Stimulated activated naive CD8-positive, alpha-beta T cell treated with anti-CD3 and anti-CD28 coated beads, Interleukin-15, Interleukin-2, amounts not matched to agents 100 U/mL and 50 U/mL, for 24 hours (primary cell): Measurements from ENCODE around the gene TFF1.

Experiments
- ATAC-seq: fragments of 150-1000 bp; cut with Tn5 transposase; one replicate; pipeline ENCODE4 v1.10.0; 2021
- DNase-seq: peaks from one replicate; pipeline ENCODE4 v3.0.0; 2021

TFF1 gene

DNA sequence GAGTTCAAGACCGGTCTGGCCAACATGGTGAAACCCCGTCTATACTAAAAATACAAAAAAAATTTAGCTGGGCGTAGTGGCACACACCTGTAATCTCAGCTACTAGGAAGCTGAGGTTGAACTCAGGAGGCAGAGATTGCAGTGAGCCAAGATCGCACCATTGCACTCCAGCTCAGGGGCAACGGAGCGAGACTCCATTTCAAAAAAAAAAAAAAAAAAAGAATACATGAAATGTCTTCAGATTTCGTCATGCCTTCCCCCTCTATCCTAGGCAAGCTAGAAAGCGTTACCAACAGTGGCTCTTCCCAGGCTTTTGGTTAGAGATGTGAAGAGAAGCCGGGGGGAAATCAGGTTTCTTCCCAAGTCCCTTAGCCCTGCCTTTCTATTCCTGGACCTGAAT is 3.6 kb downstream of the TFF1 start:
- ATAC-seq: no peak
- no peak for DNase-seq

DNA sequence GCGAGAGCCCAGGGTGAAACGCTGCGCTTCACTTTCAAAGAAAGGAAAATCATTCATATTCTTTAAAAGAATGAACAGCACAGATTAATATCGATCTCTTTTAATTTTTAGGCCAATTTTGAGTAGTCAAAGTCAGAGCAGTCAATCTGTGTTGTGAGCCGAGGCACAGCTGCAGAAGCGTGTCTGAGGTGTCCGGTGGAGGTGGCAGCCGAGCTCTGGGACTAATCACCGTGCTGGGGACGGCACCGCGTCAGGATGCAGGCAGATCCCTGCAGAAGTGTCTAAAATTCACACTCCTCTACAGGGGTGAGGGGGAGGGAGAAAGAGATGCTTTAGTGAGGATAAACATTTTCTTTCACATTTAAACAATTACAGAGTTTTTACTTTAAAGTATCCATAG is 4.1 kb downstream of the TFF1 start:
- ATAC-seq (no peak), DNase-seq (no peak)

DNA sequence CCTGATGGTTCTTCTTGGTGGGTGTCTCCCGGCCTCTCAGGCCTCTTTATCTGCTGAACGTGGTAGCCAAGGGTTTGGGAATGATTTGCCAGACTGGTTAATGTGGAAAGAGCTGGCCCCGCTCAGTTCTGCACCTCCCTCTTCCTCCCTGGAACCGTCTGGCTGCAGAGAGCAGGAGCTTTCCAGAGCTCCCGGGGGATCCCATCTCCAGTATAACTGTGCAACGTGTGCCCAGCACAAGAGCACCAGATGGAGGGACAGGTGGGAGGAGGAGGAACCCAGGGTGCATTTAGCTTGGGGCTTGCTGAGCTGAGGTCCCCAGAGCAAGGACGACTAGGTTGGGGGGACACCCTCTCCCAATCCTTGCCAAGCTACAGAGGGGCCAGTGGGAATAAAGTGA is 5.0 kb downstream of the TFF1 start:
- no peak for DNase-seq
- no peak for ATAC-seq

DNA sequence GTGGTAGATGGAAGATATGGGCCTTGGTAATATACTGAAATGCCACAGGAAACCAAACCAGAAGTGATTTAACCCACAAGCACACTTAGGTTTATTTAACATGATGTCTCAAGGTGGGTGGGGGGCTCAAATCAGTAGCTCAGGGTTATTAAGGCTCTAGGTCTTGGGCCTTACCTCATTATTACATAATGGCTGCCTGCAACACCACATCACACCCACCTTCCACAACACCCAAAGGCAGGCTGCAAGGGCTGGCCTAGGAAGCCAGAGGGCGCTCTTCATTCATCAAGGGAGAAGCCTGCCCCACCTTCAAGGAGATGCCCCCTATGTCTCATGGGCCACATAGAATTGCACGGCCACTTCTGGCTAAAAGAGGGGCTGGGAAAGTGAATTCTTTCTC is 6.0 kb downstream of the TFF1 start:
- DNase-seq (peak; percentile 59), ATAC-seq (peak; percentile 68)

DNA sequence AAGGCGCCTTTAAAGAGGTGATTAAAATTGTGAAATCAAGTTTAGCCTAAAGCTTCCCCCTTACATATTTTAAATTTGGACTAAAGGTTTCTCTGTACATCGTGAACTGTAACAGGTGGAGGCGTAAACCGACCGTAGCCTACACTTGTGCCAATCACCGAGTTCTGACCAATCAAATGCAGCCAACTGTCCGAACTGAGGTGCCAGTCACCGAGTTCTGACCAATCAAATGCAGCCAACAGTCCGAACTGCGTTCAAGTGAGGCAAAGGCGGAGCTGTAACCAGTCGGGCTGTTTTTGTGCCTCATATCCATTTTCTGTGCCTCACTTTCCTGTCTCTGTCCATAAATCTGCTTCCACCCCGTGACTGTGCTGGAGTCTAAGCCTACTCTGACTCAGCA is 7.4 kb downstream of the TFF1 start:
- no peak for ATAC-seq
- DNase-seq: no peak

DNA sequence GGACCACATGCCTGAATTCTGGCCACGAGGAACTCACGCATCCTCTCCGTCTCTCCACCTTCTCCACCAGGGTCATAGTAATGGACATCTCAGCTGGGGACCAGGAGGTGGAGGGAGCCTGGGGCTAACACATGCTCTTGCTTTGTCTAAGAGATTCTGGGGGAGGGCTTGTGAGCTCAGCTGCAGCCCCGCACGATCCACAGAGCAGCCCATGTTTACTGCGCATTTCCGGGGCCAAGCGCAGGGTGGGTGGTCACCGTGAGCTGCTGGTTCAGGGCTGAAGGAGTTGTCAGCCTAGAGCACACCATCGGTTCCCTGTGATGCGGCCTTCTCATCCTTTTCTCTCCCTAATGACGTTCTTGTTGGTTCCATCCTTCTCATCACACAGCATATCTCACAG is 8.1 kb downstream of the TFF1 start:
- DNase-seq (no peak), ATAC-seq (no peak)

DNA sequence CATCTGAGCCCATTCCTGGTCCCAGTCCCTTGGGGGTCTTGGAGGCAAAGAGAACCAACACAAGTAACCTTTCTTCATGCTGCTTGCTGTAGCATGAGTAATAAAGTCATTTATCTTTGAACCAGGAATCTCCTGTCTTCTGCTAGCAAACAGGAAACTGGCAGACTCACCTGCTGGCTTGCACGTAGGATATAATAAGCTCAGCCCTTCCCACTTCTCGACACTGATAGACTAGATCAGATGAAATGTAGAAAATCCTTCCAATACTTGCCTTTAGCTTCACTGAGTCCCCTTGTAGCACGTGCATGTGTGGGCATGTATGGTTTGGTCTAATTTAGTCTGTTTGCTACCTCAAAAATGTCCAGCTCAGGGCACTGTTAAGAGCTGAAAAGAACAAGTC is 9.0 kb downstream of the TFF1 start:
- no peak for ATAC-seq

DNA sequence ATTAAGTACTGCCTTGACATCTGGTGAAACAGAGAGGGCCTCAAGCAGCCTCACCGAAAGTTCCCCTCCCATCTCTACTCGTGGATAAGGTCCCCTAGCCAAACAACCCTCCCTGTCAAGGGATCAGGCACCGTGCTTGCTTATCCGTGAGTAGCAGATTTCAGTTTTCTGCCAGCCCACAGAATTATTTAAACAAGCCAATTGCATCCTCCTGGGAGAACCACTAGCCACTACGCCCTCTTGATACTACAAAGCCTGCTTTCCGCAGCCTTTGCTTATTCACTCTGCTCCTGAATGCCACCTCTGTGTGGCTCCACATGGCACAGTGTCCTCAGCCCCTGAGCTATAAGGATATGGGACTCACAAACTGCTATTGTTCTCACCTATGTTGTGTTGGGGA is 9.7 kb downstream of the TFF1 start:
- DNase-seq (no peak), ATAC-seq (no peak)

More for the DNA sequence above, 9.0 kb downstream of the TFF1 start:
- no peak for DNase-seq

DNA sequence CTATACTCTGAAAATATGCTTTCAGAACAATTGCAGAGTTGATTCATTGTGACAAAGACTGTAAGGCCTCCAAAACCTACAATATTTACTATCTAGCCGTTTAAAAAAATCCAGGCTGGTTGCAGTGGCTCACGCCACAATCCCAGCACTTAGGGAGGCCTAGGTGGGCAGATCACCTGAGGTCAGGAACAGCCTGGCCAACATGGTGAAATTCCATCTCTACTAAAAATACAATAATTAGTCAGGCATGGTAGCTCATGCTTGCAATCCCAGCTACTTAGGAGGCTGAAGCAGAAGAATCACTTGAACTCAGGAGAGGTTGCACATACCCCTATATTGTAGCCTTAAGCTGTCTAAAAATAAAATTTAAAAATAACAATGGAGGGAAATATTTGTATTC is 10.3 kb downstream of the TFF1 start:
- no peak for DNase-seq
- no peak for ATAC-seq

DNA sequence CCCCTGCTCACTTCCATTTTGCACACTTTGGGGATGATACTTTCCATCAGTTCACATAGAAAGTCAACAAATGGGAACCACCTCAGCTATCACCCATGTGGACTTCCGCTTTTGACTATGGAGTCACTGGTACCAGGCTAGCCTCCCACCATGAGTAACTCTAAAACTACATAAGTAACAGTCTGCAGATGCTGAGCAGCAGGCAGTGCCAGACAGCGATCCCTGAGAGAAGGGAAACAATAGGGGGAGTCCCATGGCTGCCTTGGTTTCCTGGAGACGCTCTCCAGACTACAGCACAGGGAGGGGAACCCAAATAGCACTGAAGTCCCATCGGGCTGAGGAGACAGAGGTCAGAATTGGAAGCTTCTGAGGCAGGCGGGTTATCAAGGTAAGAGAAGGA is 12.7 kb downstream of the TFF1 start:
- no peak for ATAC-seq
- no peak for DNase-seq

DNA sequence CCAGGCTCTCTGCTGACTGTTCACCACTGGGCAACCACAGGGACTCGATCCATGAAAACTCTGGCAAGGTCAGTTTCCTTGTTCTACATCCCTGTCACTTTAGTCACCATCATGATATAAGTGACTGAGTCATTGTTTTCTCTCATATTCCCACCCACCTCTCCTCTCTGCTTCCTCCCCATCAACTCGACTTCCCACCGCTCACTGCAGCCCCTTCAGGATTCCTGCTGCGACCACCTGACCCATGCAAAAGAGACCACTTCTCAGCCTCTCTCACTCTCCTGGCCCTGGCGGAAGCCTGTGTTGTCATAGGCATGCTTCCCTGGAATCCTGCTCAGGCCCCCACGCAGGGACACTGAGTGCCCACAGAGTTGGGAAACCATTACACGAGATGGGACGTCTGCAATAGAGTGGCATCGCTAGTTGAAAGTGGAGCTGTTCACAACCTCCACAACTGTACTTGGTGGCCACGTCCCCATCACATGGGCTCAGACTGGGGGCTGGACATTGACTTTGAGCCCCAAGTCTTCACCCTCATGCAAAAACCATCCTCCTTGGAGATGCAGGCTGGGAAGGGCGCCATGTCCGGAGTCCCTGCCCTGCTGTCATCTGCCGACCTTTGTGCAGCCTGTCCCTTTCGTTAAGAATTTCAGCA is 13.8 kb downstream of the TFF1 start:
- no peak for ATAC-seq

DNA sequence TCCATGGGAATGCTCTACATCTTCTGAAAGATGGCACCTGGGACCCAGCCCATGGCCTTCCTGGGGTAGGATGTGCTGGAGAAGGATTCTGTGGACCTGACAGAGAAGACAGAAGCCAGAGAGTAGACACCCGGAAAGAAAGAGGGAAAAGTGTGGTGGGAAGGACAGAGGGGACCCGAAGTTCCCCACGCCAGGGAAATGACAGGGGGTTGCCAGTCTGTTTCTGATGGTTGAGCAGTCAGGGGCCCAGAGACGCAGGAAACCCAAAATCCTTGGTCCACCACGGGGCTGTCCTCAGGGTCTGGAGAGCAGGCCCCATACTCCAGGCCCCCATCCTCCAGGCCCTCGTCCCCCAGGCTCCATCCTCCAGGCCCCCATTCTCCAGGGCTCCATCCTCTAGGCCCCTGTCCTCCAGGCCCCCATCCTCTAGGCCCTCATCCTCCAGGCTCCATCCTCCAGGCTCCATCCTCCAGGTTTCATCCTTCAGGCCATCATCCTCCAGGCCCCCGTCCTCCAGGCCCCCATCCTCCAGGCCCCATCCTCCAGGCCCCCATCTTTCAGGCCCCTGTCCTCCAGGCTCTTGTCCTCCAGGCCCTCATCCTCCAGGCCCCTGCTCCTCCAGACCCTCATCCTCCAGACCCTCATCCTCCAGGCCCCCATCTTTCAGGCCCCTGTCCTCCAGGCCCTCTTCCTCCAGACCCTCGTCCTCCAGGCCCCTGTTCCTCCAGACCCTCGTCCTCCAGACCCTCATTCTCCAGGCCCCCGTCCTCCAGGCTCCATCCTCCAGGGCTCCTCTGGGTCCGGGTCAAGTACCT is 14.5 kb downstream of the TFF1 start:
- ATAC-seq (no peak), DNase-seq (no peak)

More for the DNA sequence above, 13.8 kb downstream of the TFF1 start:
- no peak for DNase-seq

DNA sequence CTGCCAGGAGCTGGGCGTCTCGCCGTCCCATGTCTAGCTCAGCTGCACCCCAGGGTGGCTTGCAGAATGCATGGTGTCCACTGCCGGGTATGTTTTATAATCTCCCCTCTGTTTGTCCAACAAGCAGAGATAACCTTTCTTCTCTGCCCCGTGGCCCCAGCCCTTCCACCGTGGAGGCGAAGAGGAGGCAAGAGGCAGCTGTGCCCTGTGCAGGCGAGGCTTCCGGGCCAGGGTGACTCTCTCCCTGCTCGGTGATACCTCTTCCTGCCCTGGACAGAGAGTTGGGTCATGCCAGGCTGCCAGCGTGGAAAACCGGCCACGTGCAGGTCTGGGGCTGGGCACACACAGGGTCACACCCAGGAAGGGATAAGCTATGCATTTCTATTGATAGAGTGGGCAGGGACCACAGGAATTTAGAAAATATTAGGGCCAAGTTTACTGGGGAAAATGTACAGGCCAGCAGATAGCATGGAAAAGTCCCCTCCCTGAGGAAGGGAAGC is 15.4 kb downstream of the TFF1 start, which contains the start of gene TFF2:
TSS of gene TFF2 (minus strand) at position 68 of the 500 bp plus-strand sequence. CDS start at position 31, 37 bp downstream.
- ATAC-seq (no peak), DNase-seq (no peak)

DNA sequence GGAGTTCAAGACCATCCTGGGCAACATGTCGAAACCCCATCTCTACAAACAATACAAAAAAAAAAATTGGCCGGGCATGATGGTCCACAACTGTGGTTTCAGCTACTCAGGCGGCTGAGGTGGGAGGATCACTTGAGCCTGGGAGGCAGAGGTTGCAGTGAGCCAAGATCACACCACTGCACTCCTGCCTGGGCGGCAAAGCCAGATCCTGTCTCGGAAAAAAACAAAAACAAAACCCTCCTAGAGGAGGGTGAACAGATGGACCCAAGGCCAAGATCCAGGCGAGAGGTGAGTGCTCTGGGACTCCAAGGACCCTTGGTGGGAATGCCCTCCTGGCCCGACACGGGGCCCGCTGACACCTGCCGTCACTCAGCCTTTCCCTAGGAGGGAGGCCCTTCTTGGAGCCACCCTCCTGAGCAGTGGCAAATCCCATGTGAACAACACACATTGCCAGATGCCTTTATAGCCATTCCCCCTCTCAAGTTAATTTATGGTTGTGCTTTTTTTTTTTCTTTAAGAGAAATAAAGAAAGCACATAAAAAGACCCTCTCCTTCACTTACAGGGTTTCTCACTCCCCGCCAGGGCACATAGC is 15.9 kb downstream of the TFF1 start:
- ATAC-seq: no peak
- no peak for DNase-seq

DNA sequence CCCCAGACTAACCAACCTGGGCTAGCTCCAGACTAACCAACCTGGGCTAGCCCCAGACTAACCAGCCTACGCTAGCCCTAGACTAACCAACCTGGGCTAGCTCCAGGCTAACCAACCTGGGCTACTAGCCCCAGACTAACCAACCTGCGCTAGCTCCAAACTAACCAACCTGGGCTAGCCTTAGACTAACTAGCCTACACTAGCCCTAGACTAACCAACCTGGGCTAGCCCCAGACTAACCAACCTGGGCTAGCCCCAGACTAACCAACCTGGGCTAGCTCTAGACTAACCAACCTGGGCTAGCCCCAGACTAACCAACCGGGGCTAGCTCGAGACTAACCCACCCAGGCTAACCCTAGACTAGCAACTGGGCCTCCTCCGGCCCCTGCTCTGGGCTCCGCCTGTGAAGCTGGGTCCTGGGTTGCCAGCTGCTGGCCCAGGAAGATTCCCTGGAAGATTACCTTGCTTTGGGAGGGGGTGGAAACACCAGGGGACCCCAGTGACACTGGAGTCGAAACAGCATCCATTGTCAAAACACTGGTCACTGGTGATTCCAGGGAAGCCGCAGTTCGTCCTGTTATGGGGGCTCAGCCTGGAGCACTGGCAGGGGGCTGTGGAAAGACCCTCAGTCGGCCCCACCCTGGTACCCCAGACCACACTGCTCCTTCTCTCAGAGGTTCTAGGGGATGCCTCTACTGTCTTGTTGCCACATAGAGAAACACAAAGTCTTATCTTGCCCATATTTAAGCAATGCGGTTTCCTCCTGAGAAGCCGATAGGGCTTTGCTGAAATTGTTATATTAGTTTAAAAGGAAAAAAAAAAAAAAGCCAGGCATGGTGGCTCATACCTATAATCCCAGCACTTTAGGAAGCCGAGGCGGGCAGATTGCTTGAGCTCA is 16.7 kb downstream of the TFF1 start:
- DNase-seq (no peak), ATAC-seq (no peak)

DNA sequence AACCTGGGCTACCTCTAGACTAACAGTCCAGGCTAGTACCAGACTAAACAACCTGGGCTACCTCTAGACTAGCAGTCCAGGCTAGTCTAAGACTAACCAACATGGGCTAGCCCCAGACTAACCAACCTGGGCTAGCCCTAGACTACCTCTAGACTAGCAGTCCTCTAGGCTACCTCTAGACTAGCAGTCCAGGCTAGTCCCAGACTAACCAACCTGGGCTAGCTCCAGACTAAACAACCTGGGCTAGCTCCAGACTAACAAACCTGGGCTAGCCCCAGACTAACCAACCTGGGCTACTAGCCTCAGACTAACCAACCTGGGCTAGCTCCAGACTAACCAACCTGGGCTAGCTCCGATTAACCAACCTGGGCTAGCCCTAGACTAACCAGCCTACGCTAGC is 17.6 kb downstream of the TFF1 start:
- no peak for ATAC-seq
- no peak for DNase-seq

DNA sequence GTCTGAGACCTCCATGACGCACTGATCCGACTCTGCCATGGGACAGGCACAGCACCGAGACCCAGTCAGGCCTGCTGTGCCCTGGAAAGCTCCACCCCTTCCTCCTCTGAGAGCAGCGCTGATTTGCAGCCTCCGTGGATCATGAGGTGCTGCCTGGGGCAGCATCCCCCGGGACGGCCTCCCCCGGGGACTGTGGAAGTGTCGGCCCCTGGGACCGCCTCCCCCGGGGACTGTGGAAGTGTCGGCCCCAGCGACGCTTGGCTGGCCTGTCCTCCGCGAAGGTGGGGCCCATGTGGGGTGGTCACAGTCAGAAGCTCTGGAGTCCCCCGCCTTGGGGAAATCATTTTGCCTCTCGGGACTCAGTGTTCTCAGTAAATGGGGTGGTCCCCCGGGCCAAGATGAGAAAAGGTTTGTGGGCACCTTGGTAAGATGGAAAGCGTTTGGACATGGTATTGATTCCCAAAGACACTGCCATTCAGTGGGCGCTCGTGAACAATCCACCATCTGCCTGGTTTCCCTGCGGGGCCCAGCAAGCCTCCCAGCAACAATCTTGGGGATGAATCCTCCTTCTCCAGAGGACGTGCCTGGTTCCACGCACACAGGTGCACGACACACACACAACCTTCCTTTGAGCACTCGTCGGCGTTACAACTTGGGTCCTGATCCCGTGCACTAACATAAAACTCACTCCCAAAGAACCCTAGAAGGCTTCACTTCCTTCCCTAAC is 18.6 kb downstream of the TFF1 start:
- DNase-seq (no peak), ATAC-seq (no peak)

DNA sequence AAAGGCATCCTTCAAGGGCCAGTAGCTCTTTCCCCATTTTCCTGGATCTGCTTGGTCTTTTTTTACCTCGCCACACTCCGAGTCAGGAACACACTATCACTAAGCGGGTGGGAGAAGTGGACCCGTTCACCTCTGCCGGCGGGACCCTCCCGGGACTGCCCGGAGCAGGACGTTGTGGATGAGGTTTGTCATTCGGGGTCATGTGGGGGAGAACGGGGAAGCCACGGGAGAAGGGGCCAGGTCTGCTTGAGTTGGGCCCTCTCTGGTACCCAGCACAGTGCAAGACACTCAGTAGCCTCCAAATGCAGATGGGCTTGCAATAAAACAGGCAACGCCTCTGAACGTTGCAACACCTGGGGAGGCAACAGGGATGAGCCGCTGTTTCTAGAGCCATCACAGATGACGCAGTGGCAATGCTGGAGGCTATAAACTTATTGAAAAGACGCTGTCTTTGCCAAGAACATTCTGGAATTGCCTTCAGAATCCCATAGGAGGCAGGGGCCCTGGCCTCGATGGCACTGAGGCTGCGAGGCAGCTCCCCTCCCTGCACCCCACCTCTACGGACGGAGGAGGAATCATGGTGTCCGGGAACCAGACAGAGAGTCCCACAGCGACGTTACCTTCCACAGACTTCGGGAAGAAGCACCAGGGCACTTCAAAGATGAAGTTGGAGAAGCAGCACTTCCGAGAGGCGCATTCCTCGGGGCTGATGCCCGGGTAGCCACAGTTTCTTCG is 19.3 kb downstream of the TFF1 start:
- ATAC-seq (no peak), DNase-seq (no peak)

DNA sequence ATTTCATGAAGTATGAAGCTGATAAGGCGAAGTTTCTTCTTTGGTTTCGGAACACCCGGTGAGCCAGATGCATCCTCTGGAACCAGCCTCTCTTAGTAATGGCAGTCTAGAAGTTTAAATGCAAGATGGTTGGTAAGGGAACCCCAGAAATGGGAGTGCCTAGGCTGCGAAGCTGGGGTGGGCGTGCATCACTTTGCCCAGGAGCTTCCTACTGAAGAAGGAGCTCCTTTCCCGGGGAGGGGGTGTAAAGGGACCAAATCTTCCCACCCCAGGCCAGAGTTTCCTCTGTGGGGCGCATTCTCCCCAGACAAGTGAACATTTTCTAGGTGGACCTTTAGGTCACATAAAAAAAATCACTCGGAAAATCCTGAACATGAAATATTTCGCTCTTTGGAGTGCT is 19.9 kb downstream of the TFF1 start:
- ATAC-seq (no peak), DNase-seq (no peak)

DNA sequence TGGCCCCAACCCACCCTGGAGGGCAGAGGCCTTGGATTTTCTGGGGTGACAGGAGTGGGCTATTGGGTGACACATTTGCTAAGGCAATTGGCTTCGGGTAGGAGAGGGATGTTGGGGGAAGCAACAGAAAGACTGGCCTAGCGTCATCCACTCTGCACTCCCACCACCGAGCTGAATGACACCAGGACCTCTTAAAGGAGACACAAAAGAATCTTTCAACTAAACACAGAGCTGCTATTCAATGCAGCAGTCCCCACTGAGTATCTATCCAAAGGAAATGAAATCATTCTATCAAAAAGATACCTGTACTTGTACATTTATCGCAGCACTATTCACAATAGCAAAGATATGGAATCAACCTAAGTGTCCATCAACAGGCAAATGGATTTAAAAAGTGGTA is 21.7 kb downstream of the TFF1 start:
- no peak for ATAC-seq
- no peak for DNase-seq
